Stimulated activated CD4-positive, alpha-beta T cell treated with anti-CD3 and anti-CD28 coated beads, Interleukin-1b, Interleukin-23, amount 100 ng/mL, for 1 hour (primary cell): ENCODE data around the gene PTPN12.
"Not testable (repeated sequence)": the region's sequence is repeated elsewhere in the genome, so short reads cannot be mapped to it uniquely, and the experiment has no call there.

Source experiments
- DNase-seq, 2 donors: peaks; one replicate each; pipeline ENCODE4 v3.0.0-alpha.2; 2020; ENCODE audit warnings: low read depth in 2 of 2

The PTPN12 gene

DNA sequence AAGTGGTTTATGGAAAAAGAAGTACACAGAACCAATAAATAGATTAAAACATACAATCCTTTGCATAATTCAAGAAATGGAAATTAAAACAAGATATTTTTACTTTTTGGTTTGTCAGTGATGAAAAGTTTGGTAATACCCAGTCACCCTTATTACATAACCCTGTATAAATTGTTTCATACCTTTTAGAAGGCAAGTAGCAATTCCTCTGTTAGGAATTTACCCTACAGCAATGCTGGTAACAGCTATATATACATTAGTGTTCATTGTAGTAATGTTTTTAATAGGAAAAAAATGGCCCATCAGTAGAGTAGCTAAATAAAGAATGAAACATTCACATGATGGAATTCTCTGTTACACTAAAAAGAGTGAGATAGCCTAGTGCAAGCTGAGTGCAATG, 42.7 kb downstream of the PTPN12 start:
- DNase-seq: no peak

DNA sequence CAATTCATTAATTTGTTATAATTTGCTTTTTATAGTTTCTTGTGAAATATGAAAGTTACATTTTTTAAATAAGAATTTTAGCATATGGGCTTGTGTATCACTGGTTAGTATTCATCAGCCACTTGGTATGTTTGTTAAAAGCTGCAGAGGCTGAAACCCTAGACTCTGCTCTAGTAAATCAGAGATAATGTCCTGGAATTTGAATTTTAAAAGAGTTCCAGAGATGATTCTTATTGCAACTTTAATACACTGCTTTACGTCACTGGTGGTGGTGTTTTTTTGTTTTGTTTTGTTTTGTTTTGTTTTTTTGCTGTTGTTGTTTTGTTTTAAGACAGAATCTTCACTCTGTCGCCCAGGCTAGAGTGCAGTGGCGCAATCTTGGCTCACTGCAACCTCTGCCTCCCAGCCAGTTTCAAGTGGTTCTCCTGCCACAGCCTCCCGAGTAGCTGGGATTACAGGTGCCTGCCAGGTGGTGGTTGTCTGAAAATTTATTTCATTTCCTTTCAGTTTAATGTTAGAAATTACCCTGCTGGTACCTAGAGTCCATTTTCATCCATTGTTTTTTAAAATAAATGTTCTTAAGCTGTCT, 43.8 kb downstream of the PTPN12 start:
- DNase-seq: no peak

DNA sequence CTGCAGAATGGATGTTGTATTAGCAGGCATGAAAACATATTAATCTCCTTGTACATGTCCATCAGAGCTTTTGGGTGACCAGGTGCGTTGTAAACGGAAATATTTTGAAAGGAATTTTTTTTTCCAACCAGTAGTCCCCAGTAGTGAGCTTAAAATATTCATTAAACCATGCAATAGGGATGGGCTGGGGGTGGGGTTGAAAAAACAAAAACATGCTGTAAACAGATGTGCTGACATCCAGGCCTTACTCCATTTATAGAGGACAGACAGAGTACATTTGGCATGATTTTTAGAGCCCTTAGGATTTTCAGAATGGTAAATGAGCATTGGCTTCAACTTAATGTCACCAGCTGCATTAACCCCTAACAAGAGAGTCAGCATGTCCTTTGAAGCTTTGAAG, 50.2 kb downstream of the PTPN12 start:
- no peak for DNase-seq

DNA sequence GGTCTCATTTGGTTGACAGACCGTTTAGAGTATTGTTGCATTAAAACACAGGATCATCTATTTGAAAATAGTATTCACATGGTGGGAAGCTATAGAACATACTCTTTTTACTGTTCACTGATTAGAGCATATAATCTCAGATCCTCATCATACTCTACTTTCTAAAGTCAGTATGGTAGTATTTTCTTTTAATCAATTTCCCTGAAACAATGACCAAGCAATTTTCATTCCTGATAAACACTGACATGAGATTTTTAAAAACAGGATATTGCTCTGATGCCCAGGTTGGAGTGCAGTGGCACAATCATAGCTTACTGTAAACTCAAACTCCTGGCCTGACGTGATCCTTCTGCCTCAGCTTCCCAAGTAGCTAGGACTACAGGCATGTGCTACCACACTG, 63.9 kb downstream of the PTPN12 start:
- no peak for DNase-seq

DNA sequence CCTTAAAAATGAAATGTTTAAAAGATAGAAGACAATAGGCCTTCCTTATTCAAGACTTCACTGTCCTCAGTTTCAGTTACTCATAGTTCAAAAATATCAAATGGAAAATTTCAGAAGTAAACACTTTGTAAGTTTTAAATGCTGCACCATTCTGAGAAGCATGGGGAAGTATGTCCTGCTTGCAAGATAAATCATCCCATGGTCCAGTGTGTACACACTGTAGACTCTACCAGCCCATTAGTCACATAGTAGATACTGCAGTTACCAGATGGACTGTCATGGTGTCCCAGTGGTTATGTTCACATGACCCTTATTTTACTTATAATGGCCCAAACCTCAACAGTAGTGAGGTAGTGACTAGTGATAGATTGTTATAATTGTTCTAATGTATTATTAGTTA, 69.5 kb downstream of the PTPN12 start:
- no peak for DNase-seq

DNA sequence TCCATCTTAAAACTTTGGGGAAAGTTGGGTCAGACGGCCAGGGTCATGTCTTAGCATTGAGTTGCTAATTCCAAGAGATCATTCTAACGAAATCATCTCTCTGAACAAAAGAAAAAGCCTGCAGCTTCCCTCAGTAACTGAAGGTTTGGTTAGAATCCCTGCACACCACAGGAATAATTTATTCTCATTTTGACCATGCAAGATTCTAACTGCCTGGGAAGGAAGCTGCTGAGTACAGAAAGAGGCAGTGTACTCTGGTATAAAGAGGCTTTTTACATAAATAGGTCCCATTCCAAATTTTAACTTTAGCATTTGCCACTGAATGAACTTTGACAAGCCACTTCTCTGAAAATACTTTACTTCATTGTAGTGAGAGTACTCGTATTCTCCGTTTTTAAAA, 82.2 kb downstream of the PTPN12 start:
- DNase-seq: no peak

DNA sequence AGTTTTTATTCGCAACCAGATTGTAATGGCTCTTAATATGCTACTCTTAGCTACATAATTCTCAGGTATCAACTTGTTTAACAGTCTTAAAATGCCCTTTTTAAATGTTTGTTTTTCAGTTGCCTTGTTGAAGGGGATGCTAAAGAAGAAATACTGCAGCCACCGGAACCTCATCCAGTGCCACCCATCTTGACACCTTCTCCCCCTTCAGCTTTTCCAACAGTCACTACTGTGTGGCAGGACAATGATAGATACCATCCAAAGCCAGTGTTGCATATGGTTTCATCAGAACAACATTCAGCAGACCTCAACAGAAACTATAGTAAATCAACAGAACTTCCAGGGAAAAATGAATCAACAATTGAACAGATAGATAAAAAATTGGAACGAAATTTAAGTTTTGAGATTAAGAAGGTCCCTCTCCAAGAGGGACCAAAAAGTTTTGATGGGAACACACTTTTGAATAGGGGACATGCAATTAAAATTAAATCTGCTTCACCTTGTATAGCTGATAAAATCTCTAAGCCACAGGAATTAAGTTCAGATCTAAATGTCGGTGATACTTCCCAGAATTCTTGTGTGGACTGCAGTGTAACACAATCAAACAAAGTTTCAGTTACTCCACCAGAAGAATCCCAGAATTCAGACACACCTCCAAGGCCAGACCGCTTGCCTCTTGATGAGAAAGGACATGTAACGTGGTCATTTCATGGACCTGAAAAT, 89.7 kb downstream of the PTPN12 start:
- DNase-seq: no peak

DNA sequence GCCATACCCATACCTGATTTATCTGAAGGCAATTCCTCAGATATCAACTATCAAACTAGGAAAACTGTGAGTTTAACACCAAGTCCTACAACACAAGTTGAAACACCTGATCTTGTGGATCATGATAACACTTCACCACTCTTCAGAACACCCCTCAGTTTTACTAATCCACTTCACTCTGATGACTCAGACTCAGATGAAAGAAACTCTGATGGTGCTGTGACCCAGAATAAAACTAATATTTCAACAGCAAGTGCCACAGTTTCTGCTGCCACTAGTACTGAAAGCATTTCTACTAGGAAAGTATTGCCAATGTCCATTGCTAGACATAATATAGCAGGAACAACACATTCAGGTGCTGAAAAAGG, 90.2 kb downstream of the PTPN12 start:
- DNase-seq: no peak

DNA sequence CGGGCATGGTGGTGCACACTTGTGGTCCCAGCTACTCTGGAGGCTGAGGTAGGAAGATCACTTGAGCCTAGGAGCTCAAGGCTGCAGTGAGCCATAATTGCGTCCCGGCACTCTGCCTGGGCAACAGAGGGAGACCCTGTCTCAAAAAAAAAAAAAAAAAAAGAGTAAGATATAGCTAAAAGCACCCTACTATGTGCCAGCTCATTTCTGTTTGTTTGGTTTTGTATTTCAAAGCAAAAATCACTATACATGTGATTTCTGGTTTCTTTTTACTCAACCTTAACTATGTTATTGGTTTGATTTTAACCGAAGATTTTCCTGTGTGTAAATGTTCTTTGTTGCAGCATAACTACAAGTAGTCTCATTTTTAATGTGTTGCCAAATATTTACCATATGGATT, 92.7 kb downstream of the PTPN12 start:
- DNase-seq: no peak

DNA sequence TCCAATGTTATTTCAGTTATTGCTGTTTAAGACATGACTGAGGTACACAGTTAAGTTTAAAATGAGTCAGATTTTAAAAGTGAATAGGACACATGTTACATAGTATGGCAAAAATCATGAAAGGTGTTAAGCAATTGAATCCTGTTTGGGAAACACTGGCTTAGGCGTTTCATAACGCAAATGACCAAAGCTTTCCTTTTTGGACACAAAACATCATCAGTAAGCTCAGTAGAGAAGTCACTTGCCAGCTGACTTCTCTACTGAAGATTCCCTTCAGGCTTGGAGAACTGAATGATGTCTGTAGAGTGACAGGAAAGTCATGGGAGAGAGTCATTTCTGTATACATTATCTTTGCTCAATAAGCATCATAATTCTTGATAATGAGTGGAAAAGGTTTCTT, 94.7 kb downstream of the PTPN12 start:
- DNase-seq: no peak

DNA sequence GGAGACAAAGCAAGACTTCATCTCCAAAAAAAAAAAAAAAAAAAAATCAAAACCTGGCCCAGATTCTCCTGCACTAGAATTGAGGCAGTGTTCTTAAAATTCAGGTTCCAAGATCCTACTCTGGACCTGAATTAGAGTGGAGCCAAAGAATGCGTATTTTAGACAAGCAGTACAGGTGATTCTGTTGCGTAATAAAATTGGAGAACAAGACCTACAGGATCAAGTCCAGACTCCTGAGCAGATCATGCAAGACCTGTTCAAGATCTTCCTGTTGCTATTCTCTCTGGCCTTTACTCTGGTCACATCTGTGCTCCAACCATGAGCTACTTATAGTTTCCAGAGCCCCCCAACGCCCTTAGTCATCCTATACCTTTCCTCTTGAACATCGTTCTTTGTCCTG, 107.7 kb downstream of the PTPN12 start:
- no peak for DNase-seq

DNA sequence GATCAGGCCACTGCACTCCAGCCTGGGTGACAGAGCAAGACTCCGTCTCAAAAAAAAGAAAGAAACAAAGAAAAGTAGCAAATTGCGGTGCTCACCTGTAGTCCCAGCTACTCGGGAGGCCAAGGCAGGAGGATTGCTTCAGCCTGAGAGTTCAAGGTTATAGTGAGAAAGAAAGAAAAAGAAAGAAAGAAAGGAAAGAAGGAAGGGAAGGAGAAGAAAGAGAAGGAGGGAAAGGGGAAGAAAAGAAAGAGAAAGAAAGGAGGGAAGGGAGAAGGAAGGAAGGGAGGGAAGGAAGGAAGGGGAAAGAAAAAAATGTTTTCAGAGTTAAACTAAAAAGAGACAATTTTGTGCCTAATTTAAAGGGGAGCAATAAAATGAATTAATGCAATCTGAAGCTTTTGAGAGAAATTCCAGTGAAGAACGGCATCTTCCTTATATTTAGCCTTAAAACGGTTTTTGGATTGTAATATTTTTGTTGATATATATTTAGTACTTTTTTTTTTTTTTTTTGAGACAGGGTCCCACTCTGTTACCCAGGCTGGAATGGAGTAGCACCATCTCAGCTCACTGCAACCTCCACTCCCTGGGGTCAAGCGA, 111.7 kb downstream of the PTPN12 start:
- DNase-seq: no peak

DNA sequence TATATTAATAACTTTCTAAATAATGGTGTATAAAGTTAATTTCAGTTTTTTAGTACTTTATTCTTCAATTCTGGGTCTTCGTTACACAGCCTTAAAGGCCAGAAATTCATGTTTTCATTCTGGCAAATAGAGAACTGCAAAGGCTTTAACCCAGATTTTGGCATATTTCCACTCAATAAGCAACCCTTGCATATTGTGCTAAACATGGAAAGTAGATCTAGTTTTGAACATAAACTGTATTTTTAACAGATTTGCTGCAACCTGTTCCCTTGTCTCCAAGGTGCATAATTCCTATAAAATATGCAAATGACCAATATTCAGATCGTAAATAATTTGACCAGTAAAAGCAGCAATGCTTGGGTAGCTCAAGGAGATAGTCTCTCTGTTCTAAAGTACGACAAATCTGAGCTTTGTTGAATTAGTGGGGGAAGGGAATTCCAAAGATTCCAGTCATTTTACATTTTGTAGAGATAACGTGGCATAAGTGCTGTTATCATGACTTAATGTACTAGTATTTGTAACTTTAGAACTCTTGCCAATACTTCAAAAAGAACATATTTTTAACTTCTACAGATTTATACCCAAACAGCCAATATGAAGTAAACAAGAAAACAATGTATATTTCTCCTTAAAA, 112.7 kb downstream of the PTPN12 start:
- no peak for DNase-seq

DNA sequence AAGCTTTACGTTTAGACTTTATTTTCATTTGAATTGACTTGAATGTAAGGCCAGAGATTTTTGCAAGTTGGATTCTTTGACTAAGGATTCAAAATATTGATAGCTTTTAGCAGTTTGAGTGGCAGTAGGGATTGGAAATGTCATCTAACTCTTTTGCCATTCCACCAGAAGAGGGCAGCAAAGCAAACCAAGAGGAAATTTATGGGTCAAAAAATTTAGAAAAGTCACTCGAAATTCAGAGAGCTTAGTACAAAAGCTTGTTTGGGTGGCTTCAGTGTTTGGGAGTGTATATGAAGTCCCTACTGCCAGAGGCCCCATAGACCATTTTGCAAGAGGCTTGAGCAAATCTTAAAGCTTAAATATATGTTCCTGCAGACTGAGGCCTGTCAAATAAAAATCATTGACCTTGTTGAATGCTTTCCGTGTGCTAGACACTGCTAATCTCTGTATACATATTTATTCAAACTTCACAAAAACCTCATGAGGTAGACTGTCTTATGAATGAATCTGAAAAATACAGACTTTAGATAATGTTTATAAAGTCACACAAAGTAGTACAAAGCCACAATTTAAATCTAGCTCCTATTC, 114.6 kb downstream of the PTPN12 start:
- DNase-seq: no peak

DNA sequence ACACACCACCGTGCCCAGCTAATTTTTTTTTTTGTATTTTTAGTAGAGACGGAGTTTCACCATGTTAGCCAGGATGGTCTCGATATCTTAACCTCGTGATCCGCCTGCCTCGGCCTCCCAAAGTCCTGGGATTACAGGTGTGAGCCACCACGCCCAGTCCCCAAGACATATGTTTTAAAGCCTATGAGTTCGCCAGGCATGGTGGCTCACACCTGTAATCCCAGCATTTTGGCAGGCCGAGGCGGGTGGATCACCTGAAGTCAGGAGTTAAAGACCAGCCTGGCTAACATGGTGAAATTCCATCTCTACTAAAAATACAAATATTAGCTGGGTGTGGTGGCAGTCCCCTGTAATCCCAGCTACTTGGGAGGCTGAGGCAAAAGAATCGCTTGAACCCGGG, 115.7 kb downstream of the PTPN12 start:
- not testable (repeated sequence) for DNase-seq

DNA sequence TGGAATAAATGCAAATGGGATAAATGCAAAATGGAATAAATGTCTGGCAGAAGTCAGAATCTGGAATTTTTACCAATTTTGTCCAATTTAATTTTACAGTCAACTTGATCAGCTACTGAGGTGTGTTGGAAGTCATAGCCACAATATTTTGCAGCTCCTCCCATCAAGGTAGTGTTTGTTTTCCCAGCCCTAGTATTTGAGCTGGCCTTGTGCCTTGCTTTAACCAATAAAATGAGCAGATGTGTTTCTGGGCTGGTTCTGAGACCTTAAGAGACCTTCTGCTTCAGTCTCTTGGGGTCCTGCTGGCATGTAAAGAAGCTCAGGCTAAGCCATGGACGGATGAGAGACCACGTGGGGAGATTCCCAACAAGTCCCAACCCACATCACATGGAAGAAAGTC, 116.5 kb downstream of the PTPN12 start:
- DNase-seq: no peak

DNA sequence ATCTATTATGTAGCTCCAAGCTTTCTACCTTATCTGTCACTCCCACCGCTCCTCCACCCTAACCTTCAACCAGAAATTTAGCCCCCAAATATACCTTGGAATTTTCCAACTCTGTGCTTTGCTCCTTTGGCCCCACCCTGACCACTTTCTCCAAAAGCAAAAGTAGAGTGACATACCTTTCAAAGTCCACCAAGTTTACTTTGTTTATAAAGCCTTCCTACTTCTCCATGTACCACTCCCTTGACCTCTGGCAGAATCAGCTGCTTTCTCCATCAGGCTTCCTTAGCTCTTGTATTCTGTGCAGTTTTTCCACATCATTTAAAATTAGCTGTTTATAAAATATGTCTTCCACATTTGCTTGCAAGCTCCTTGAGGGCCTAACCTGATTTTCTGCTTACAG, 118.3 kb downstream of the PTPN12 start:
- DNase-seq: no peak

DNA sequence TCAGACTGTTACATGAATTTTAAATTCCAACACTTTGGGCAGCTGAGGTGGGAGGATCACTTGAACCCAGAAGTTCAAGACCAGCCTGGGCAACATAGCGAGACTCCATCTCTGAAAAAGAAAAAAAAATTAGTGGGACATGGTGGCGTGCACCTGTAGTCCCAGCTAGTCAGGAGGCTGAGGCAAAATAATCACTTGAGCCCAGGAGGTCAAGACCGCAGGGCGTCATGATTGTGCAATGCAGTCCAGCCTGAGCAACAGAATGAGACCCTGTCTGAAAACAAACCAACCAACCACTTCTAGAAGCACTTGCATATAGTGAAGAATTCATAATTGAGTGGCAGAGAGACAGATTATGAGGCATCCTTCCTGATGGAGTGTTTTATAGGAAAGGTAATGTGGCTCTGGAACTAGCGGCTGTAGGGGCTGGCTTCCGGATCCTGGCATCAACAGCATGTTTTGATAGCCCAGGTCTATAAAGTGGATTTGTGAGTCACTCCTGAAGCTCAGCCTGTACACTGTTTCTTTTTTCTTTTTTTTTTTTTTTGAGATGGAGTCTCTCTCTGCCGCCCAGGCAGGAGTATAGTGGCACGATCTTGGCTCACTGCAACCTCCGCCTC, 118.9 kb downstream of the PTPN12 start:
- DNase-seq: no peak

DNA sequence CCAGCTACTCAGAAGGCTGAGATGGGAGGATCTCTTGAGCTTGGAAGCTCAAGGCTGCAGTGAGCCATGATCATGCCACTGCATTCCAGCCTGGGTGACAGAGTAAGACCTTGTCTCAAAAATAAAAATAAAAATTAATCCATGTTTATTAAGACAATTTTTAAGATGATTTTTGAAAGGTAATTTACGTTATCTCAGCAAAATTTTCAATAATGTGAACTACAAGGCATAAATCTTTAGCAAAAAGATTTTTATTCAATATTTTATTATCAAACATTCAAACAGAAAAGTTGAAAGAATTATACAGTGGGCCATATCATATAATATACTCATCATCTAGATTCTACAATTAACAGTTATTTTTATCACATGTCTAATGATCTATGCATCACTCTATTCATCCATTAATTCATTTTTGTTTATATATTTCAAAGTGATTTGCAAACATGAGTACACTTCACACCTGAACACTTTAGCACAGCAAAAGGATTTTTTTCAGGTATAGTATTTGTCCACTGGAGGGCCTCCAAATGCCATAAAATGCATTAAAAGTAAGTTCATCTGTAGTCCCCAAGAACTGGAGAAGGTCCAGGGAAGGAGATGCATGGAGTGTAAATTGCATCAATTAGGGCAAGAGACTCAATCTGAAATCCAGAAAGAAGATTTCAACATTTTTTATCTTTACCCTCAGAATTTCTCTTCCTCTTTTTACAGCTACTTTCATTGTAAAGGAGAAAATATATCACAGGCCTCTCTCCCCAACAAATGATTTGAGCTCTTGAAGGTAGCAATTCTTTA, 120.5 kb downstream of the PTPN12 start:
- DNase-seq: no peak

DNA sequence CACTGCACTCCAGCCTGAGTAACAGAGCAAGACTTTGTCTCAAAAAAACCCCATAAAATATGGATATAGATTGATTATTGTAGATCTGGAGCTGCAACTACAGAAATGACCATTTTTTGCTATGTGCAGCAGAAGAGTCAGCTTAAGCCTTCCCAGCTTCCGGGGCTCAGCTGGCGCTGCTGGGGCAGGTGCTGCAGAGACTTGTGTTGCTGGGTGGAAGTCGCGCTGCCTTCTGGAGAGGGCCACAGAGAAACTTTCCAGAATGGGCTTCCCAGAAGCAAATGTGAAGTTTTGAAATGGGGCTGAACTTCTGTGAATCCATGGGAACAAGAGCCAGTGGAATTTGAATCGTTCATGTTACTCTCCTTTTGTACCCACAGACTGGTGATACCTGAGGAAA, 121.8 kb downstream of the PTPN12 start:
- no peak for DNase-seq

DNA sequence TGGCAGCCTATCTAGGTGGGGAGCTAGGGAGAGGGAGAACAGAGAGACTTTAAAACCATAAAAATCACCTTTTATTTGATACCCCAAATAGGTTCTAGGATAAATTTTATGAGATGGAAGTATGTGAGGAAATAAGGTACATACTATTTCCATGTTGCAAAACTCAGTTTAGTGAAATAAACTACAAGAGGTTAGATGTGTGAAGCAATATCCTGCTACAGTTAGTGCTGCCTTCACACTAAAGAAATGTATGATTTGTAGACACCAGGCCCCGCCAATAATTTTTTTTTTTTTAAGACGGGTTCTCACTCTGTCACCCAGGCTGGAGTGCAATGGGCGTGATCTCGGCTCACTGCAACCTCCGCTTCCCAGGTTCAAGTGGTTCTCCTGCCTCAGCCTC, 124.7 kb downstream of the PTPN12 start:
- no peak for DNase-seq

DNA sequence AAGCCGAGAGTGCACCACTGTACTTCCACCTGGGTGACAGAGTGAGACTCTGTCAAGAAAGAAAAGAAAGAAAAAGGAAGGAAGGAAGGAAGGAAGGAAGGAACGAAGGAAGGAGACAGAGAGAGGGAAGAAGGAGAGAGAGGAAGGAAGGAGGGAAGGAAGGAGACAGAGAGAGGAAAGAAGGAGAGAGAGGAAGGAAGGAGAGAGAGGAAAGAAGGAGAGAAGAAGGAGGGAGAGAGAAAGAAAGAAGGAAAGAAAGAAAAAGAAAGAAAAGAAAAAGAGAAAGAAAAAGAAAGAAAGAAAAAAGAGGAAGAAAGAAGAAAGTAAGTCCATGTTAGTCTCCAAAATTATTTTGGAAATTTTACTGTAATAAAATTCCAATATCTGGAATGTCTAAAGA, 125.8 kb downstream of the PTPN12 start:
- no peak for DNase-seq
